GM18511 (cell line): ENCODE results near the gene AIG1.
A peak's percentile ranks its signal among the peaks of the same experiment; 100 is the strongest.
"Not testable (repeated sequence)": the region's sequence is repeated elsewhere in the genome, so short reads cannot be mapped to it uniquely, and the experiment has no call there.

Experiments
- ATAC-seq: cut with Tn5 transposase; IDR thresholded peaks from one replicate; pipeline ENCODE4 v1.9.1; 2021; ENCODE audit warnings: mild to moderate bottlenecking, moderate library complexity; ENCODE audit not compliant: unreplicated experiment

AIG1 gene, protein sequence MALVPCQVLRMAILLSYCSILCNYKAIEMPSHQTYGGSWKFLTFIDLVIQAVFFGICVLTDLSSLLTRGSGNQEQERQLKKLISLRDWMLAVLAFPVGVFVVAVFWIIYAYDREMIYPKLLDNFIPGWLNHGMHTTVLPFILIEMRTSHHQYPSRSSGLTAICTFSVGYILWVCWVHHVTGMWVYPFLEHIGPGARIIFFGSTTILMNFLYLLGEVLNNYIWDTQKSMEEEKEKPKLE

GRCh38 chr6:143060806-143061596 lies at the start of gene AIG1:
Gene AIG1, plus strand, starts transcription at chr6:143060889. Its CDS starts 37 bp downstream, at chr6:143060926.
- ATAC-seq = peak; percentile 68

DNA sequence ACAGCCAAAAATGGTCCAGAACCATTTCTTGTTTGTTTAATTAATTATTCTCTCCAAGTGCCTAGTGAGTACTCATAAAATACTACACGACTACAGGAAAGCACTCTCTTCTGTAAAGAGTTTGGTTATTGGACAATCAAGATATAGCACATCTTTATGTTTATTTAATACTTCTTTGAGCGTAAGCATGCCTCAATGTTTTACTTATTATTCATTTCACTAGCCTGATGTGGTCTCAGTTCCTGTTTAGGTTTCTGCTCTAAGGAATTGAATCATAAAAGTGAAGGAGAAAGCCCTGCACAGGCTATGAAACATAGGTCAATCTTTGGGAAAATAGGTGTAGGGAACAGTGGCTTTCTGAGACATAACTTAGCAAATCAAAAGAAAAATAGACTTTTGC lies 45.9 kb upstream of the AIG1 start:
- peak; percentile 78 for ATAC-seq

- ATAC-seq = peak; percentile 57
Measured at GRCh38 chr6:143015300-143015706, 45.4 kb upstream of the AIG1 start.

GRCh38 chr6:143018955-143019354 lies 41.7 kb upstream of the AIG1 start:
- ATAC-seq = no peak

- ATAC-seq = not testable (repeated sequence)
Measured at GRCh38 chr6:143020862-143021261, 39.8 kb upstream of the AIG1 start.

GRCh38 chr6:143021543-143021942 lies 39.1 kb upstream of the AIG1 start:
- ATAC-seq = no peak

DNA sequence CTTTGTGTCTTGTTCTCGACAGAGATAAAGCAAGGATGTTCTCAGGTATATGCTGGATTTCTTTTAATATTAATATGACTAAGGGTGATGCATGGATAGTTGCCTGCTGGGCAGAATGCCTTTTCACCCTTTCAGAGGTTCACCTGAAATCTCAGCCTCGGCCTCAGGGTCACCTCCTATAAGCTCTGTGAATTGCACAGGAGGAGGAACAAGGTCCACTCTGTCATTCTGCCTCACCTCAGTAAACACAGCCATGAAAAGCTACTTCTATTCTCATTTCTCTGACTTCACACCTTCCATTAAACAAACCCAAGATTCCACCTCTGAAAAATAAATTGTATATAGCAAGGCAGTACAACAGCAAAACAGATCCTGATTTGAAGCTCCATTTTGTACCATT lies 38.1 kb upstream of the AIG1 start:
- ATAC-seq = no peak

DNA sequence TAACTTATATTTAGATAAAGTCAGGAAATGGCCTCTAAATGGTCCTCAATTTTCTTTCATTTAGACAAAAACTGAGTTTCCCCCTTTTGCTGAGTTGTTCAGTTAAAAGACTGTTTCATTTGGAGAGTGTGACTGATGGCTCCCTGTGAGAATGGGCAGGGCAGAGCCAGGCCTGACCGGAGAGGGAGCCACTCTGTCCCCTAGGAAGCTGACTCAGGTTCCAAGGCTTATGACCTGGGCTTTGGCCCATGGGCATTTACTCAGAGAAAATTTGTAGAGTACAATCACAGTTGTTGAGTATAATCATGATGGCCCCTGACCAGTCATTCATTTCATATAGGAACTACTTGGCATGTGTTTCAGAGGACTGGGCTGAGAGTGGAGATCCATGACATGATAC lies 37.0 kb upstream of the AIG1 start:
- no peak for ATAC-seq

DNA sequence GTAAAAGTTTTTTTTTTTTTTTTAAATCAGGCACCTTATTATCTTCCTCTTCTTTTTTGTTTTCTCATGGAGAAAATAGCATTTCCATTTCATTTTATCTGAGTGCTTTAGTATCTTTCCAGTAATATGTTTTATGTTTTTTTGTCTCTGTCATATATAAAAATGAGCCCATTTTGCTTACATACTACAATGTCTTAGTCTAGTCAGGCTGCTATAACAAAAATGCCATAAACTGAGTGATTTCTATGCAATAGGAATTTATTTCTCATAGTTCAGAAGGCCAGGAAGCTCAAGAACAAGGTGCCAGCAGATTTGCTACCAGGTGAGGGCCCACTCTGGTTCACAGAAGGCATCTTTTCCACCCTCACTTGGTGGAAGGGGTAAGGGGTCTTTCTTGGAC lies 35.7 kb upstream of the AIG1 start:
- ATAC-seq = no peak

DNA sequence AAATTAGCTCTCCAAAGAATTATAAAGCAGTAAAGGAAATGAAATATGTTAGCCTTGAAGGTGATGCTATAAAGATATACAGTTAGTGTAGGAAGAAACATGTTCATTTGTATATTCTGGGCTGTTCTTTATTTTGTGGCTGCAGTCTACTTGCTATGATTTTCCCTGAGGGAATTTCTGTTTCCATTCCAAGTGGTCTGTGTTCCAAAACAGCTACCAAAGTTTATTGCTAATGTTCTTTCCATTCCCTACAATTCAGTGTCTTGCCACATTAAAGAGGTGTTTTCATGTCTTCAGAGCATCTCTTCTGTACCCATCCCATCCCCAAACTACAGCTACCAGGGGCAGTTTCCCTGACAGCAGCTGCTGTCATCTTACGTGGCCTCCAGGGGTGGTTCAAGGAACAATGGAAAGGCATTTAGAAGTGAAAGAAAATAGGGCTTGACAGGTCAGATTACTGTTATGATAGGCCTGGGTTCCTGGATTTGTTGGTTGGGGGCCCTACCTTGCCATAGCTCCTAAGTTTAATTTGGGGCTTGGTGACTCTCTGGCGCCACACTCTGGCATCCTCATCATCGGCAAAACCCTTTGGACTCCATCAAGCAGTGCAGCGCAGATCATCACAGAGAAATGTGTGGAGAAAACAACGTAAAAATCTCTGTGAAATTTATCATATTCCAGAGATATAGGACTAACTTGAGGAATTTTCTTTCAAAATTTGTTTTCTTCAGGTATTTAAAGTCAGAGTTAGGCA lies 33.8 kb upstream of the AIG1 start:
- peak; percentile 56 for ATAC-seq

DNA sequence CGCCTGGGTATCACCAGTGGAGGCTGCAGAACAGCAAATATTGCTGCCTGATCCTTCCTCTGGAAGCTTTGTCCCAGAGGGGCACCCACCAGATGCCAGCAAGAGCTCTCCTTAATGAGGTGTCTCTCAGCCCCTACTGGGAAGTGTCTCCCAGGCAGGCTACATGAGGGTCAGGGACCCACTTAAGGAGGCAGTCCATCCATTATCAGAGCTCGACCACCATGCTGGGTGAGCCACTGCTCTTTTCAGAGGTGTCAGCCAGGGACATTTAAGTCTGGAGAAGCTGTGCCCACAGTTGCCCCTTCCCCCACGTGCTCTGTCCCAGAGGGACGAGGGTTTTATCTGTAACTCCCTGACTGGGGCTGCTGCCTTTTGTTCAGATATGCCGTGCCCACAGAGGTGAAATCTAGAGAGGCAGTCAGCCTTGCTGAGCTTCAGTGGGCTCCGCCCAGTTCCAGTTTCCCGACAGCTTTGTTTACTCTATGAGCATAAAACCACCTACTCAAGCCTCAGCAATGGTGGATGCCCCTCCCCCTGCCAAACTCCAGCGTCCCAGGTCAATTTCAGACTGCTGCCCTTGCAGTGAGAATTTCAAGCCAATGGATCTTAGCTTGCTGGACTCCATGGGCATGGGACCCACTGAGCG lies 25.9 kb upstream of the AIG1 start:
- ATAC-seq = no peak

GRCh38 chr6:143037470-143037869 lies 23.2 kb upstream of the AIG1 start:
- ATAC-seq = no peak

DNA sequence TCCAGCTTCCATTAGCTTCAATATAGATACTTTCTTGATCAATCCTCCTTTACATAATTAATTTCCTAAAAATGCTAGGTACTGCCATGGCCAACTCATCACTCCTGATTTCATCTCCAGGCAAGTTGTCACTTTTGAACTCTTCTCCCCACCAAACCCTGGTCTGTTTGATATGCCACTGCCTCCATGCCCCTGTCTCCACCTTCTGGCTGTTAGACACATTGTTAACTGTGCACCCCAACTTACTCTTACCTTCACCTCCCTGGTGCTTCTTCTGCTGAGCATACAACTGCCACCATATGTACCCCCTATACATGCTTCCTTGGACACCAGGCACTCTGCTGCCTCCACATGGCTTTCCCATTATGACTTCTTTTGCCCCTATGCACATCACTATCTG lies 21.9 kb upstream of the AIG1 start:
- no peak for ATAC-seq

- ATAC-seq = no peak
Measured at GRCh38 chr6:143039548-143039947, 21.1 kb upstream of the AIG1 start.

GRCh38 chr6:143040018-143040417 lies 20.7 kb upstream of the AIG1 start:
- no peak for ATAC-seq

GRCh38 chr6:143044345-143044744 lies 16.3 kb upstream of the AIG1 start:
- not testable (repeated sequence) for ATAC-seq

- no peak for ATAC-seq
Measured at GRCh38 chr6:143049611-143050010, 11.1 kb upstream of the AIG1 start.

- ATAC-seq = no peak
Measured at GRCh38 chr6:143050509-143050908, 10.2 kb upstream of the AIG1 start.

- ATAC-seq = no peak
Measured at GRCh38 chr6:143052282-143052681, 8.4 kb upstream of the AIG1 start.

GRCh38 chr6:143053856-143054255 lies 6.8 kb upstream of the AIG1 start:
- no peak for ATAC-seq

DNA sequence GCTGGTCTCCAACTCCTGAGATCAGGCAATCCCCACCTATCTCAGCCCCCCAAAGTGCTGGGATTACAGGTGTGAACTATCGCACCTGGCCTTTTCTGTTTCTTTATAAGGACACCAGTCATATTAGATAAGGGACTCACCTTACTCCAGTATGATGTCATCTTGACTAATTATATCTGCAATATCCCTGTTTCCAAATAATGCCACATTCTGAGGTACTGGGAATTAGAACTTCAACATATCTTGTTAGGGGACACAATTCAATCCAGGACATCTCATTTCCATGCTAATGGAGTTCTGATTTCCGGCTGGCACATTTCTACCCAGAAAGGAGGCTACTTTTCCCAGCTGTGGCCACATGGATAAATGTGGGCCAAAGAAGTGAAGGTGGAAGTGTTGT lies 6.4 kb upstream of the AIG1 start:
- ATAC-seq = no peak
